Cardiac muscle cell (in vitro differentiated cells and primary cell): ENCODE data around the gene UBE2J2. TPM values are rescaled to one million over a fixed set of nuclear protein-coding genes. Genes with fewer than 3 reads are reported as not detected.

Experiments used
- DNase-seq, 2 donors: peaks; one replicate each; pipeline versions ENCODE4 v3.0.0 to v3.0.0-alpha.2; 2010 to 2017; ENCODE audit warnings: low read depth in 1 of 2, low spot score in 1 of 2
- H3K27ac ChIP-seq: fragments of 200-600 bp; sonication (generic); 2 replicates; pipeline ENCODE4 v1.5.1; 2016
- H3K27me3 ChIP-seq: fragments of 200-600 bp; sonication (generic); 2 replicates; pipeline ENCODE4 v1.6.0; 2016; ENCODE audit warnings: control low read depth
- H3K36me3 ChIP-seq: fragments of 200-600 bp; sonication (generic); 2 replicates; pipeline ENCODE4 v1.5.1; 2016; ENCODE audit warnings: control low read depth
- H3K4me1 ChIP-seq: fragments of 200-600 bp; sonication (generic); 2 replicates; pipeline ENCODE4 v1.8.1; 2017; ENCODE audit warnings: low read depth, mild to moderate bottlenecking, mixed run types
- H3K4me3 ChIP-seq: fragments of 200-600 bp; sonication (generic); 2 replicates; pipeline ENCODE4 v1.5.1; 2016; ENCODE audit warnings: mild to moderate bottlenecking
- H3K9me3 ChIP-seq: fragments of 200-600 bp; sonication (generic); 2 replicates; pipeline ENCODE4 v1.5.1; 2017; ENCODE audit warnings: low read depth, mild to moderate bottlenecking, control low read depth
- polyA plus RNA-seq: library from polyadenylated mRNA; unstranded; fragments of >200 nt; fragmentation: Nextera tagmentation; extraction: Ambion mirVana; gene quantifications from 2 replicates; pipeline ENCODE4 v1.2.1, GENCODE V29; 2016
- total RNA-seq: library from RNA; depleted of rRNA; stranded (reverse); fragments of >200 nt; gene quantifications from 2 replicates; pipeline ENCODE4 v1.2.3, GENCODE V29; 2016
- TF ChIP-seq, protein P1 (sequence below): IDR thresholded peaks from 2 replicates; pipeline ENCODE4 v1.5.1; 2012; ENCODE audit warnings: low read depth, mild to moderate bottlenecking, low read length

Gene UBE2J2
- total and polyA plus RNA-seq, 2 experiments from 2014 or later = 64.2 to 87.3 TPM

DNA sequence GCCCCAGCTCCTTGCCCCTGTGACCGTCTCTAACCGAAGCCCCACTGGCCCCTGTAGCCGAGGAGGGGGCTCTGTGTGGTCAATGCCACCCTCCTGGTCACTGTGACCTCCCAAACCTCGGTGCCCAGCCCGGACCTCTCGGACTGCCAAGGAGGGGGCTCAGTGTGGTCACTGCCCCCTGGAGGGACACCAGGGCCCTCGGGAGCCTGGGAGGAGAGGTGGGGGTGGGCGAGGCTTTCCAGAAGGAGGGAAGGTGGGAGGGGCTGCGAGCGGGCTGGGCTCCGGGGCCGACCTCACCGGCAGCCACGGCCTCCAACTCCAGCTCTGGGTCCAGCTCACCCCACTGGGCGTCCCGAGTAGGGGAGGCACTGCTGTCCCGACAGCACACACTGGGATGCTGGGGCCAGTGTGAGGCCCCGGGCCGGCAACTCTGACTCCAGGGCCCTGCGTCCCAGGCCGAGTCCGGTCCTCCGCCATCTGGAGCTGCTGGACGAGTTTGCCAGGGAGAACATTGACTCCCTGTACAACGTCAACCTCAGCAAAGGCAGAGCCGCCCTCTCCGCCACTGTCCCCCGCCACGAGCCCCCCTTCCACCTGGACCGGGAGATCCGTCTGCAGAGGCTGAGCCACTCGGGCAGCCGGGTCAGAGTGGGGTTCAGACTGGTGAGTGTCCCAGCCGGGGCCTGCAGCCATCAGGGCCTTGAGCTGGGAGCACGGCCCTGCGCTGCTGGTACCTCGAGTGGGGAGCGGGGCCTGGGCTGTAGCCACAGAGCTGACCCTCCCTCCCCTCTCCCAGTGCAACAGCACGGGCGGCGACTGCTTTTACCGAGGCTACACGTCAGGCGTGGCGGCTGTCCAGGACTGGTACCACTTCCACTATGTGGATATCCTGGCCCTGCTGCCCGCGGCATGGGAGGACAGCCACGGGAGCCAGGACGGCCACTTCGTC is 12.9 kb upstream of the UBE2J2 start:
- no peaks in the 10 kb centered on the region for H3K27me3 ChIP-seq
- no peak for DNase-seq
- TF ChIP-seq, protein P1, sequence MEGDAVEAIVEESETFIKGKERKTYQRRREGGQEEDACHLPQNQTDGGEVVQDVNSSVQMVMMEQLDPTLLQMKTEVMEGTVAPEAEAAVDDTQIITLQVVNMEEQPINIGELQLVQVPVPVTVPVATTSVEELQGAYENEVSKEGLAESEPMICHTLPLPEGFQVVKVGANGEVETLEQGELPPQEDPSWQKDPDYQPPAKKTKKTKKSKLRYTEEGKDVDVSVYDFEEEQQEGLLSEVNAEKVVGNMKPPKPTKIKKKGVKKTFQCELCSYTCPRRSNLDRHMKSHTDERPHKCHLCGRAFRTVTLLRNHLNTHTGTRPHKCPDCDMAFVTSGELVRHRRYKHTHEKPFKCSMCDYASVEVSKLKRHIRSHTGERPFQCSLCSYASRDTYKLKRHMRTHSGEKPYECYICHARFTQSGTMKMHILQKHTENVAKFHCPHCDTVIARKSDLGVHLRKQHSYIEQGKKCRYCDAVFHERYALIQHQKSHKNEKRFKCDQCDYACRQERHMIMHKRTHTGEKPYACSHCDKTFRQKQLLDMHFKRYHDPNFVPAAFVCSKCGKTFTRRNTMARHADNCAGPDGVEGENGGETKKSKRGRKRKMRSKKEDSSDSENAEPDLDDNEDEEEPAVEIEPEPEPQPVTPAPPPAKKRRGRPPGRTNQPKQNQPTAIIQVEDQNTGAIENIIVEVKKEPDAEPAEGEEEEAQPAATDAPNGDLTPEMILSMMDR = no peak
- H3K9me3 ChIP-seq = no peaks in the 10 kb centered on the region
- H3K4me1 ChIP-seq = no peaks in the 10 kb centered on the region
- no peaks in the 10 kb centered on the region for H3K36me3 ChIP-seq
- no peak overlapping the region for H3K4me3 ChIP-seq
- no peak overlapping the region for H3K27ac ChIP-seq

DNA sequence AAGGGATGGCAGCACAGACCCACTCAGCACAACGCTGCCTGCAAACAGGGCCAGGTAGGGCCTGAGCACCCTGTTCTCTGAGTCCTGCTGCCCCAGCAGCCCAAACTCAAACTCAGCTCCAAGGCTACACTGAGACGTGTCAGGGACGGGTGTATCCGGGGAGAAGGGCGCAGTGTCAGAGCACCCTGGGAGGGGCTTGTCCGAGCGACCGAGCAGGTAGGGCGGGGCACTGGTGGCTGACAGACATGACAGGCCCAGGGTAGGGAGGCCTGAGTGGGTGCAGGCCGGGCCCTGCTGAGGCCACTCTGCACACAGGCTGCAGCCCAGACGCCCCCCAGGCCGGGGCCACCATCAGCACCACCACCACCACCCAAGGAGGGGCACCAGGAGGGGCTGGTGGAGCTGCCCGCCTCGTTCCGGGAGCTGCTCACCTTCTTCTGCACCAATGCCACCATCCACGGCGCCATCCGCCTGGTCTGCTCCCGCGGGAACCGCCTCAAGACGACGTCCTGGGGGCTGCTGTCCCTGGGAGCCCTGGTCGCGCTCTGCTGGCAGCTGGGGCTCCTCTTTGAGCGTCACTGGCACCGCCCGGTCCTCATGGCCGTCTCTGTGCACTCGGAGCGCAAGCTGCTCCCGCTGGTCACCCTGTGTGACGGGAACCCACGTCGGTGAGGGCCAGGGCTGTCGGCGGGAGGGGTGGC is 12.1 kb upstream of the UBE2J2 start:
- Histone ChIP-seq H3K36me3 (no peaks in the 10 kb centered on the region), H3K27ac (no peak overlapping the region), H3K4me3 (no peak overlapping the region), H3K9me3 (no peaks in the 10 kb centered on the region), H3K4me1 (no peaks in the 10 kb centered on the region), H3K27me3 (no peaks in the 10 kb centered on the region)
- no peak for DNase-seq
- TF ChIP-seq, protein P1 = no peak

DNA sequence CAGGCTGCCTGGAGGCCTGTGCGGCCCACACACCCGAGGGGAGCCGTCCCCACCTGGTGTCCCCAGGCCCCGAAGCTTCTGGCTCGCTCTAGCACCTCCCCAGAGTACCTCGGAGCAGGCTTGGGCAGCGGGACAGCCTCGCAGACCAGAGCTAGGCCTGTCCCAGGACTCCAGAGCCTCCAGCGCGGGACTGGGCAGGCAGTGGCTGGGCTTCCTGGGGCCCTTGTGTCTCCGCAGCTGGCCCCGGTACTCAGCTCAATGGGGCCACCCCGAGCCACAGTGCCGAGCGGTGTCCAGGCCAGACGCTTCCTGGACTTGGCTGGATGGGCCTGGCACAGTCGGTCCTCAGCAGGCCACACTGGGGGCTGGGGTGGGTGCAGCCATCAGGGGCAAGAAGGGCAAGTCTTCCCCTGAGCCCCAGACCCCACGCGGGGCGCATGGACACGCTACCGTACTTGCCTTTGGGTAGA is 11.5 kb upstream of the UBE2J2 start:
- H3K4me3 ChIP-seq = no peak overlapping the region
- H3K9me3 ChIP-seq = no peaks in the 10 kb centered on the region
- H3K27ac ChIP-seq = no peak overlapping the region
- no peaks in the 10 kb centered on the region for H3K27me3 ChIP-seq
- H3K4me1 ChIP-seq = no peaks in the 10 kb centered on the region
- no peak for DNase-seq
- H3K36me3 ChIP-seq = no peaks in the 10 kb centered on the region
- TF ChIP-seq, protein P1 = no peak

DNA sequence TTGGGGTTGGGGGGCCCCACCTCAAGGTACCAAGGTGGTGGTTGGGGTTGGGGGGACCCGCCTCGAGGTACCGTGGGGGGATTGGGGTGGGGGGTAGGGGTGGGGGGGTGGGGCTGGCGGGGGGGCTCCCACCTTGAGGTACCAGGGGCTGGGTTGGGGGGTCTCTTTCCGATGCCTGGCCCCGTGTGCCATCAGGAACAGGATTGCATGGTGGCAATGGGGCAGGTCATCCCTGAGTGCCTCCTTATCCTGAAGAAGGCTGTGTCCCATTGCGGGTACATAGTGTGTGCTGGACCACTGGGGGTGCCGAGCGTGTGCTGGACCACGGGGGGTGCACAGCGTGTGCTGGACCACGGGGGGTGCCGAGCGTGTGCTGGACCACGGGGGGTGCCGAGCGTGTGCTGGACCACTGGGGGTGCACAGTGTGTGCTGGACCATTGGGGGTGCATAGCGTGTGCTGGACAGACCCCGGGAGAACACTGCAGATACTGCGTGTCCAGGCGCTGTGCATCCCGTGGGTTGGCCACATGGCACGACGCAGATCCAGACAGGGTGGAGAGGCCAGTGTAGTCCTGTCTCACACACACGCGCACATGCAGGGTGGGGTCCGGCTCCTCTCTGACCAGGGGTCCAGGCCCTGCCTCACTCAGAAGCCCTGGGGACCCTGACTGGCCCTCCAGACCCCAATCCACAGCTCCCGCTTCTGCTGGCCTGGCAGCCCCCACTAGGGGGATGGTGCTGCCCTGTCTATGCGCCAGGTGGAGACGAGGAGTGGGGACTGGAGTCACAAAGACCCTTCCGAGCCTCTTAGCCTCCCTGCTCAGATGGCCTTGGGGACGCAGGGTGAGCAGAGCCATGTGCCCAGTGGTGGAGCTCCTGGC is 10.8 kb upstream of the UBE2J2 start:
- no peaks in the 10 kb centered on the region for H3K27me3 ChIP-seq
- no peaks in the 10 kb centered on the region for H3K4me1 ChIP-seq
- no peak overlapping the region for H3K27ac ChIP-seq
- TF ChIP-seq, protein P1 = no peak
- no peaks in the 10 kb centered on the region for H3K9me3 ChIP-seq
- H3K36me3 ChIP-seq = no peaks in the 10 kb centered on the region
- no peak overlapping the region for H3K4me3 ChIP-seq
- no peak for DNase-seq

DNA sequence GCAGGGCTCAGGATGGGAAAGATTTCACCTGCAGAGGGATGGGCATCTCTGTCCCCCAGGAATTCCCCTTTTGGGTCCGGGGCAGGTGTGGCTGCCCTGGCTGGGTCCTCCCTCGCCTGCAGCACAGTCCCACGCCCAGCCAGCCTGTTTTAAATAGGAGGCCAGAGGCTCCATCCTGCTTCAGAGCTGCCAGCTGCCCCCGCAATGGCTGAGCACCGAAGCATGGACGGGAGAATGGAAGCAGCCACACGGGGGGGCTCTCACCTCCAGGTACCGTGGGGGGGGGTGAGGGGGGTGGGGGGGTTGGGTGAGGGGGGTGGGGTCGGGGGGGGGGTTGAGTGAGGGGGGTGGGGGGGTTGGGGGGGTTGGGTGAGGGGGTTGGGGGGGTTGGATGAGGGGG is 10.2 kb upstream of the UBE2J2 start:
- Histone ChIP-seq H3K4me1 (no peaks in the 10 kb centered on the region), H3K36me3 (no peaks in the 10 kb centered on the region), H3K27me3 (no peaks in the 10 kb centered on the region), H3K9me3 (no peaks in the 10 kb centered on the region), H3K27ac (no peak overlapping the region), H3K4me3 (no peak overlapping the region)
- DNase-seq = no peak
- TF ChIP-seq, protein P1 = no peak
